ENCODE measurements around the gene SCUBE1. TPM values are rescaled to one million over a fixed set of nuclear protein-coding genes. Genes with fewer than 3 reads are reported as not detected.

The SCUBE1 gene
- total and polyA plus RNA-seq, 3 donors from 2014 or later, result 11.0 to 28.9 (median 23.5) TPM

DNA sequence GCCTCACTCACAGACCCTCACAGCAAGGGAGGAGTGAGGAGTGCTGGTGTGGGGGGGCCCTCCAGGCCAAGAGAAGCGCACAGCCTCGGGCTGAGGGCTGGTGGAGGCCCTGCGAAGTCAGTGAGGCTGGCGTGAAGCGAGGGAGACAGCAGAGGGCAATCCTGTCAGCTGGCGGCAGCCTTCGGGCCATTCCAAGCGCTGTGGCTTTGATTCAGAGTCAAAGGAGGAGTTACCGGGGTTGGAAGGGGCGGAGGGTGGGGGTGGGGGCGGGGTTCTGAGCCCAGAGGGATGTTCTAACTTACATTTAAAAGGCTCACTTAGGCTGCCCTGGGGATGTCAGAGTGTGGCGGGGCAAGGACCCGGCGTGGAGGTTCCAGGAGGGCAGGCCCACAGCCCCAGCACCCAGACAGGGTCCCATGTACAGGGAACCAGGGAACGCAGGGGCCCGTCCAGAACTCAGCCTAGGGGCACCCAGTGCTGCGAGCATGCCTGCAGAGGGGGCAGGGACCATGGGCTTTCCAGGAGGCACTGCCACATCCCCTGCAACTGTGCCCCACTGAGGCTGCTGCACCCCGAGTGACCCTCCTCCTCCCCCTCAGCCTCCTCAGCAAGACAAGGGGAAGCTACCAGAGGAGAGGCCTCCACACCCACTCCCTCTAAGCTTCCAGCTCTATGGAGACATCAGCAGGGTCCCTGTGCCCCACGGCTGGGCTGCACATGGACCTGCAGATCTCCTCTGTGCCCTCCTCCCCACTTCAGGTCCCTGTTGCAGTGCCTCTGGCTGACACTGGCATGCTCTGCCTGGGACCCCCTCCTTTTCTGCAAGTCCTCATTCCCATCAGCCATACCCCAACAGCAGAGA is 116.6 kb downstream of the SCUBE1 start:
- 57 to 61% methylated on average over 3 to 18 of the region's 19 CpGs for WGBS, 2 donors
- TF ChIP-seq POLR2A (IDR thresholded peaks at IDR 0.05), result no peak
- TF ChIP-seq, protein P1, sequence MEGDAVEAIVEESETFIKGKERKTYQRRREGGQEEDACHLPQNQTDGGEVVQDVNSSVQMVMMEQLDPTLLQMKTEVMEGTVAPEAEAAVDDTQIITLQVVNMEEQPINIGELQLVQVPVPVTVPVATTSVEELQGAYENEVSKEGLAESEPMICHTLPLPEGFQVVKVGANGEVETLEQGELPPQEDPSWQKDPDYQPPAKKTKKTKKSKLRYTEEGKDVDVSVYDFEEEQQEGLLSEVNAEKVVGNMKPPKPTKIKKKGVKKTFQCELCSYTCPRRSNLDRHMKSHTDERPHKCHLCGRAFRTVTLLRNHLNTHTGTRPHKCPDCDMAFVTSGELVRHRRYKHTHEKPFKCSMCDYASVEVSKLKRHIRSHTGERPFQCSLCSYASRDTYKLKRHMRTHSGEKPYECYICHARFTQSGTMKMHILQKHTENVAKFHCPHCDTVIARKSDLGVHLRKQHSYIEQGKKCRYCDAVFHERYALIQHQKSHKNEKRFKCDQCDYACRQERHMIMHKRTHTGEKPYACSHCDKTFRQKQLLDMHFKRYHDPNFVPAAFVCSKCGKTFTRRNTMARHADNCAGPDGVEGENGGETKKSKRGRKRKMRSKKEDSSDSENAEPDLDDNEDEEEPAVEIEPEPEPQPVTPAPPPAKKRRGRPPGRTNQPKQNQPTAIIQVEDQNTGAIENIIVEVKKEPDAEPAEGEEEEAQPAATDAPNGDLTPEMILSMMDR (IDR thresholded peaks at IDR 0.05), result no peak

DNA sequence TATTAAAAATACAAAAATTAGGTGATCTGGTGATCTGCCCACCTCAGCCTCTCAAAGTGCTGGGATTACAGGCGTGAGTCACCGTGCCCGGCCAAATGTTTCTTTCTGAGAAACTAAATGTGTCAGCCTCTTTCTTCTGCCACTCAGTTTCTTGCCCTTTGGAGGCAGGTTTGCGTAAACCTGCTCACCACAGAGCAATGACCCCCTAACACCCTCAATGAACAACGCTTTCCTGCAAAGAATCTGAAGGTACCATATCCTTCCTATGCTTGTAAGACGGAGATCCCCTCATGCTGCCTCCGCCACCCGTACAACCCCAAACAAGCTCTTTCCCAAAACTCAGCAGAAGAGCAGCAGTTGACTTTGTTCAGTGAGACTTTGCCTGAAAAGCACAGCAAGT is 117.6 kb downstream of the SCUBE1 start:
- intact Hi-C loops (cut with DNase I; ENCODE audit: low total_unique reads), result no loop called here
- Histone ChIP-seq H3K36me3 (ENCODE audit: low read depth, missing control alignments) (no peaks in the 10 kb centered on the region), H3K4me1 (peaks cover 39% of the 10 kb centered on the region)

More for the DNA sequence above, 116.6 kb downstream of the SCUBE1 start:
- Histone ChIP-seq H3K27me3 (no peaks in the 10 kb centered on the region), H3K9me3 (no peaks in the 10 kb centered on the region), H3K36me3 (ENCODE audit: low read depth, missing control alignments) (no peaks in the 10 kb centered on the region), H3K27ac (peak overlapping the region in 1 of 2 donors; percentile 53), H3K4me3 (no peak overlapping the region), H3K4me1 (peaks cover 34% of the 10 kb centered on the region)
- intact Hi-C loops (cut with DNase I; ENCODE audit: low total_unique reads), result no loop called here
- DNase-seq, result peak; percentile 48

DNA sequence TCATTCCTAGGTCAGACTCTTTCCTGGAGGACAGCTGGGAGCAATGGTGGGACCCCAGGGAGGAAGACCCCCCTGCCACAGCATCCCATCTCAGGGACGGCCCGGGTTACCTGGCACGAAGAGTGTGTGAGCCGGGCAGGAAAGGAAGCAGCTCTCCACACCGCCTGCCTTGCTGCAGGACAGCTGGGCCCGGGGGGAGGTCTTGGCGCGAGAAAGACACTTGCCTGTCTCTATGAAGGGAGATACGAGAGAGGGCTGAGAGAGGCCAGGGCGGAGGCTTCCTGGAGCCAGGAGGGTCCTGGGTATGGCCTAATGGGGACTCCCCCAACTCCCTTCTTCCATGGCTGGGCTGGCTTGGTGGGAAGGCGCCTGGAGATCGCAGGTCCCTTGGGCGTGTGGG is 120.2 kb downstream of the SCUBE1 start:
- DNase-seq, result no peak
- WGBS, 2 donors, result 73% methylated on average over 13 of the region's 13 CpGs; no CpG with 5 or more reads in 1 of the 2 donors
- TF ChIP-seq, protein P1 (IDR thresholded peaks at IDR 0.05), result no peak
- TF ChIP-seq POLR2A (IDR thresholded peaks at IDR 0.05), result no peak

More for the DNA sequence above, 117.6 kb downstream of the SCUBE1 start:
- DNase-seq, result no peak
- TF ChIP-seq POLR2A (IDR thresholded peaks at IDR 0.05), result no peak
- TF ChIP-seq, protein P1 (IDR thresholded peaks at IDR 0.05), result no peak
- no peaks in the 10 kb centered on the region for H3K9me3 ChIP-seq
- peak overlapping the region in 1 of 2 donors; percentile 53 for H3K27ac ChIP-seq
- no peaks in the 10 kb centered on the region for H3K27me3 ChIP-seq
- H3K4me3 ChIP-seq, result no peak overlapping the region
- WGBS, 2 donors, result 89 to 90% methylated on average over 8 of the region's 8 CpGs

DNA sequence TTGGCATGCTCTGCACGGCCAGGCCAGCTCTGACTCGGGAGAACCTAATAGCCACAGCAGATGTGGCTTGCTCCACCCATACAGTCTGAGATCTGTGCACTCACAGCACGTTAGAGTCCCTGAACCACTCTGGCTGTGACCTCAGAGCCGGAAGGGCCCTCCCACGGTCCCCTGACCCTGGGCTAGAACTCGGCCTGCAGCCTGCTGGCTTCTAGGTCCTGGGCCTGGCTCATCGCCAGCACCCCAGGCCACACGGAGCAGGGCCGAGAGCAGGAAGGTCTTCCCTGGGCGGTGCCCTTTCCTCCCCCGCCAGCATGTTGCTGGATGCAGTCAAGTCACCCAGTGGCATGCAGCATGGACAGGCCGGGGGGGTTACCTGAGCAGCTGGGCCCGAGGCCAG is 120.9 kb downstream of the SCUBE1 start:
- intact Hi-C loops (cut with DNase I; ENCODE audit: low total_unique reads), result no loop called here
- WGBS, 2 donors, result 18 to 54% methylated on average over 2 to 13 of the region's 13 CpGs
- Histone ChIP-seq H3K36me3 (ENCODE audit: low read depth, missing control alignments) (no peaks in the 10 kb centered on the region), H3K9me3 (no peaks in the 10 kb centered on the region), H3K27me3 (no peaks in the 10 kb centered on the region), H3K4me1 (peaks cover 33% of the 10 kb centered on the region), H3K27ac (no peak overlapping the region), H3K4me3 (no peak overlapping the region)
- peak; percentile 75 for DNase-seq
- TF ChIP-seq POLR2A (IDR thresholded peaks at IDR 0.05), result no peak
- TF ChIP-seq, protein P1 (IDR thresholded peaks at IDR 0.05), result no peak

More for the DNA sequence above, 120.2 kb downstream of the SCUBE1 start:
- Histone ChIP-seq H3K27ac (no peak overlapping the region), H3K27me3 (no peaks in the 10 kb centered on the region), H3K4me3 (no peak overlapping the region), H3K9me3 (no peaks in the 10 kb centered on the region), H3K36me3 (ENCODE audit: low read depth, missing control alignments) (no peaks in the 10 kb centered on the region), H3K4me1 (peaks cover 39% of the 10 kb centered on the region)
- intact Hi-C loops (cut with DNase I; ENCODE audit: low total_unique reads), result no loop called here
